OCI-M2 (cell line): Measurements from ENCODE around the gene RELL1.

Source experiments
- DNase-seq: peaks from one replicate; lab custom pipeline; 2025; ENCODE audit not compliant: unreplicated experiment; lab: John Stamatoyannopoulos, UW

Gene RELL1

DNA sequence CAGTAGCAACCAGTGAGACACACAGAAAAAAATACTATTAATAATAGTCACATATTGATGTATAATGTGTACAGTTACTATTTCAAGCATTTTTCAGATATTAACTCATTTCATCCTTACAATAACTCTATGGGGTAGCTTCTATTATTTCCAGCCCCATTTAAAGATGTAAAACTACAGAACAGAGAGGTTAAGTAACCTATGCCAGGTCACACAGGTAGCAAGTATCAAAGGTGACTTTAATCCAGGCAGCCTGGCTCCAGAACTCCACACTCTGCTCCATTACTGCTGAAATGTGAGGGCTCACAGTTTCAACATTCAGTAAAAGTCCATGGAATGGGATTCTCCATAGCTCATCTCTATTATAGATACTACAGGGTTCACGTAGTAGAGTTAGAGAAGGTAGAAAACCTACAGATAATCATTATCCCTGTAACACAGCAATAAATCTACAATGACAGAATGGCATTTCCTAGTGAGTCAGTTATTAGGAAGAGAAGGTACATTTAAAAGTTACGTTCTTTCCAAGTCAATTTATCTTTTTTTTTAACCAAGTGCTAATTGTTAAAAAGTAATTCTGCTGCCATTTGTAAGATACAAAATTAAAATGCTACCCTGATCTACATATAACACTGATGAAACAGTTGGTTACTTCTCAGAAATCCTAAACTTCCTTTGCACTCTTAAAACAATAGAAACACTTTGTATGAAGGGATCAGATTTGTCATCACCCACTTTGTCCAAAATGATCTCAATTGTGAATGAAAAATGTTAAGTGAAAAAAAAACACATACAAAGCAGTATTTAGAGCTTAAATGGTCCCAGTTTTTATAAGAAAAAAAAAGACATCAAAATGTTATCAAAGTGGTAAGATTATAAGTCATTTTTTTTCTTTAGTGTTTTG is 18.7 kb downstream of the RELL1 start:
- no peak for DNase-seq

GRCh38 chr4:37666625-37667071 is 19.5 kb downstream of the RELL1 start:
- DNase-seq = no peak

GRCh38 chr4:37665333-37666320 is 20.5 kb downstream of the RELL1 start:
- DNase-seq = no peak

GRCh38 chr4:37664696-37665095 is 21.5 kb downstream of the RELL1 start:
- no peak for DNase-seq

DNA sequence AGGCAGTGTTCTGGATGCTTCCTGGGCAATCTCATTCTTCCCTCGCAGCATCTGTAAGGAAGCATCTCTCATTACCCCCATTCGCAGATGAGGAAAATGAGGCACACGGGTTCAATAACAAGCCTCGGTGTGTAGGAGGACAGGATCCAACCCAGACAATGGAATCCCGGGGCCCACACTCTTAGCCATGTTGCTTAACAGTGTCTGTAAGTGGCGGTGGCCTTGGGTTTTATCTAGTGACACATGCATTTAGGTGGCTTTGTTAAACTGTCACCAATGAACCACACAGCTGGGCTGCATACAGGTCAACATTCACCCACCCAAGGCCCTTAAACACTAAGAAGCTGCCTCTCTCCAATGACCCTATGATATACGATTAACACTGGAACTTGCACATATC is 22.6 kb downstream of the RELL1 start:
- DNase-seq = no peak

GRCh38 chr4:37662861-37663390 is 23.2 kb downstream of the RELL1 start:
- DNase-seq = no peak

DNA sequence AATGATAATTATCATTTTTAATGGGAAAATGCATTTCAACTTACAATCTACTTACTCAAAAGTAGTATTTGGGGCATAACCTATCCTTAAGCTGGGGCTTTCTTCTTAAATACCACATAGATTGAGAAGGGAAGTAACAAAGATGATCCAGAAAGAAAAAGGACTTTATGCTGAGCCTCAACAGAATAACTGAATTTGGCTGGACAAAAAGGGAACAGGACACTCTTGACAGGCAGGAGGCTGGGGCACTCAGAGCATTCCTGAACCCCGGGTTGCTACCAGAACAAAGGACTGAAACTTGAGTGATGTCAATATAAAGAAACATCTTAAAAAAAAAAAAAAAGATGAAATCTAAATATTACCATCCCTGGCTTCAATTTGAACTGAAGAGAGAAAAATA is 23.9 kb downstream of the RELL1 start:
- no peak for DNase-seq

- no peak for DNase-seq
These were observed 24.4 kb downstream of the RELL1 start for GRCh38 chr4:37661772-37662171.

DNA sequence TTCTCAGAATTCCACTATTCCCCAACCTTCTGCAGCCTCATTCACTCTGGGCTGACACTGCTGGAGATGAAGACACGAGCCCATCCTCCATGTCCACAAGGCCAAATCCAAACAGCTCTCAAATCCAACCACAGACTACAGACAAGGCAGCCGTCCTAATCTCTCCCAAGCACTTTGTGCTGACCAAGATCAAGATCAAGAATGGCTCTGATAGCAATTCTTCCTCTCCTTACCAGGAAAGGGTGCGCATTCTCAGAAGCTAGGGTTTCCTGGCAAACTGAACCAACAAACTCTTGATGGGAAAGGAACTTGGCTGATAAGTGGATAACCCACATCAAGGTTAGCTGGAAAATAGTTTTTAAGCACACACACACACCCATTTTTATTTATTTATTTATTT is 26.5 kb downstream of the RELL1 start:
- no peak for DNase-seq

DNA sequence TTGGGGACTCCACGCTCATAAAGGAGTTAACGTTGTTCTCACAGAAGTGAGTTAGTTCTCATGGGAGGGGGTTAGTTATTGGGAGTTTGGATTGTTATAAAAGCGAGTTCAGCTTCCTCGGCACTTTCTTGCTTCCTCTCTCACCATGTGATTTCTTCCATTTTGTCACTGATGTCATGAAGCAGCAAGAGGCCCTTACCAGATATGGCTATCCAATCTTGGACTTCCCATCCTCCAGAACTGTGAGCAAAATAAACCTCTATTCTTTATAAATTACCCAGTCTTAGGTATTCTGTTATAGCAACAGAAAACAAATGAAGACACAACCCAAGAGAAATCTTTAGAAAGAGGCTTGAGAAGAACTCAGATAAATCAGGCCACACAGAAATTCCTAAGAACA is 29.5 kb downstream of the RELL1 start:
- DNase-seq = no peak

DNA sequence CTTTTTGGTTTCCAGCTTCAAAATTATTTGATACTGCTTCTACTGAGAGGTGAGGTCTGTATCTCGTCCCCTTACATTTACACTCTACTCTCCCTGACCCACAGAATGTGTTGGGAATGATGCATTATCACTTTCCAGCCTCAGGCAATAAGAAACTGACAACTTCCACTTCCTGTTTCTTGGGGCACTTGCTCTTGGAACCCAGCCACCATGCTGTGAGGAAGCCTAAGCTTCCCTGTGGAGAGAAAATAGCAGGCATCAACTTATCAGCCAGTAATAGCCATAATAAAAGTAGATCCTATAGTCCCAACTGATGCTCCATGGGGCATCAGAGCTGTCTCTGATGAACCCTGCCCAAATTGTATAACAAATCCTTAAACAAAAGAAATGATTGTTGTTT is 32.6 kb downstream of the RELL1 start:
- no peak for DNase-seq

GRCh38 chr4:37652747-37653527 is 33.2 kb downstream of the RELL1 start:
- no peak for DNase-seq

- DNase-seq = no peak
These were observed 34.3 kb downstream of the RELL1 start for GRCh38 chr4:37651781-37652377.

- no peak for DNase-seq
These were observed 35.7 kb downstream of the RELL1 start for GRCh38 chr4:37650481-37650880.

GRCh38 chr4:37649268-37649667 is 36.9 kb downstream of the RELL1 start:
- no peak for DNase-seq

DNA sequence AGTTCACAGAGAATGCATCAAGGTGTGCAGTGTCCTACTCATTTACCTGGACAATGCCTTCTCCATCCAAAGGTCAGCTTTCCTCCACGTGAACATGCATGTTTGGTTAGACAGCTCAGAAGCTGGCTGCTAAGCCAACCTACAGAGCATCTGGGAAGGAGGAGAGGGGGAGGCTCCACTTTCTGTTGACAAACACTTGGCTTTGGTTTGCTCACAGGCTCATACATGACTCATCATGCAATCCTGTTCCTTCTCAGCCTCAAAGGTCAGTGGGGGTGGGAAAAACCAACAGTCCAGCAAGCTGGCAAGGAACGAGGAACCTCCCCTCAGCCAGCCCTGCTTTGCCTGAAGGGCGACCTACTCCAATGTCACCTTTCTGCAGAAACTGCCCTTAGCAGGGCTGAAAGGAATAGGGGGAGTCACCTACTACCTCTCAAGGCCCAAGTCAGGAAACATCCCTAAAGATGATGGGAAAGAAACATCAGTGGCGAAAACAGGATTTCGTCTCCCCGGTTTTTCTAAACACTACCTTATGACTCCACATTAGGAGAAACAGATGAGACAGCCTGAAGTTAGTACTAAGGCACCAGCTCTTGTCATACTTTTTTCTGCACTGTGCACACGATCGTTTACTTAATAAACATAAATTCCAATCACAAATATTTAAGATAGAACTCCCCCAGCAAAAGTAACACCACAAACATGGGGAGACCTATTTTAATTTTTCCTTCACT is 37.9 kb downstream of the RELL1 start:
- DNase-seq = no peak

GRCh38 chr4:37646247-37646646 is 39.9 kb downstream of the RELL1 start:
- DNase-seq = no peak

GRCh38 chr4:37645736-37646135 is 40.4 kb downstream of the RELL1 start:
- DNase-seq = no peak

GRCh38 chr4:37644962-37645361 is 41.2 kb downstream of the RELL1 start:
- no peak for DNase-seq
